ENCODE data around the gene PMM1. TPM values are rescaled to one million over a fixed set of nuclear protein-coding genes. Genes with fewer than 3 reads are reported as not detected.

PMM1 gene
- total and polyA plus RNA-seq, 2 of the 13 experiments (the other 11 are each of a cell fraction or from before 2014, with no cell fraction given): 17.8 to 95.6 TPM

DNA sequence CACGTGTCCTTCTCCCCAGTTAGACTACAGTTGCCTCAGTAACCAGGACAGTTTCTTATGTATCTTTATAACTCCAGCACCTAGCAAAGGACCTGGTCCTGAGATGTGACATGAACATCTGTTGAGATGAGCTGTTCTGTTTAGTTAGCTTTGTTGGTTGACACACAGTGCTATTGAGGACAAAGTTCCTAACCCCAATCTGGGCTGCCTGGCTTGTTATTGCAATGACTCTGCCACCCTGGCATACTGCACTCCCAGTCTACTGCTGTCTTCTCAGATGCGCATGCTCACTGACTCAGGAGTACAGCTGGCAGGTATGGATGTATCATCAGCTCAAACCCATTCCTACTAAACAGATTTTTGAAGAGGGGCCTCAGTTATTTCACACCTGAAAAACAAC is 23.8 kb upstream of the PMM1 start (continued):
- TF ChIP-seq, protein P1, sequence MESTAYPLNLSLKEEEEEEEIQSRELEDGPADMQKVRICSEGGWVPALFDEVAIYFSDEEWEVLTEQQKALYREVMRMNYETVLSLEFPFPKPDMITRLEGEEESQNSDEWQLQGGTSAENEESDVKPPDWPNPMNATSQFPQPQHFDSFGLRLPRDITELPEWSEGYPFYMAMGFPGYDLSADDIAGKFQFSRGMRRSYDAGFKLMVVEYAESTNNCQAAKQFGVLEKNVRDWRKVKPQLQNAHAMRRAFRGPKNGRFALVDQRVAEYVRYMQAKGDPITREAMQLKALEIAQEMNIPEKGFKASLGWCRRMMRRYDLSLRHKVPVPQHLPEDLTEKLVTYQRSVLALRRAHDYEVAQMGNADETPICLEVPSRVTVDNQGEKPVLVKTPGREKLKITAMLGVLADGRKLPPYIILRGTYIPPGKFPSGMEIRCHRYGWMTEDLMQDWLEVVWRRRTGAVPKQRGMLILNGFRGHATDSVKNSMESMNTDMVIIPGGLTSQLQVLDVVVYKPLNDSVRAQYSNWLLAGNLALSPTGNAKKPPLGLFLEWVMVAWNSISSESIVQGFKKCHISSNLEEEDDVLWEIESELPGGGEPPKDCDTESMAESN (CRISPR knock-in tag; conservative IDR thresholded peaks at IDR 0.05): 0 out of 2 replicates have a peak, but pooled peaks have one; percentile 33
- TF ChIP-seq TAF15 (IDR thresholded peaks at IDR 0.05; ENCODE audit: low read depth, low read length, poor library complexity, severe bottlenecking) (no peak), HNF4A (CRISPR knock-in tag; IDR thresholded peaks at IDR 0.05) (peak; percentile 34), PPARG (CRISPR knock-in tag; conservative IDR thresholded peaks at IDR 0.05) (peak; percentile 26; the same call in 1 of the 2 replicates), SAP130 (CRISPR knock-in tag; IDR thresholded peaks at IDR 0.05; ENCODE audit: low read depth) (peak; percentile 38; the same call in 1 of the 2 replicates), CEBPB (IDR thresholded peaks at IDR 0.05; ENCODE audit: borderline replicate concordance, low read depth, low read length) (peak; percentile 3; the same call in 1 of the 2 replicates), GABPA (IDR thresholded peaks at IDR 0.05; ENCODE audit: low read depth, low read length) (no peak), GABPA (CRISPR knock-in tag; IDR thresholded peaks at IDR 0.05; ENCODE audit: low read depth) (no peak), SNRNP70 (IDR thresholded peaks at IDR 0.05; ENCODE audit: low read depth, low read length) (no peak), IRX3 (CRISPR knock-in tag; IDR thresholded peaks at IDR 0.05; ENCODE audit: borderline replicate concordance, low read depth) (no peak), ZNF549 (CRISPR knock-in tag; IDR thresholded peaks at IDR 0.05) (no peak), SALL1 (CRISPR knock-in tag; IDR thresholded peaks at IDR 0.05) (0 out of 2 replicates have a peak, but pooled peaks have one; percentile 15), FOXJ3 (CRISPR knock-in tag; IDR thresholded peaks at IDR 0.05; ENCODE audit: borderline replicate concordance) (no peak), CEBPG (CRISPR knock-in tag; IDR thresholded peaks at IDR 0.05) (peak; percentile 28; the same call in 1 of the 2 replicates), ZNF460 (CRISPR knock-in tag; IDR thresholded peaks at IDR 0.05; ENCODE audit: borderline replicate concordance) (no peak), ZNF547 (CRISPR knock-in tag; IDR thresholded peaks at IDR 0.05) (no peak), ZNF251 (CRISPR knock-in tag; IDR thresholded peaks at IDR 0.05) (no peak), ZNF335 (CRISPR knock-in tag; IDR thresholded peaks at IDR 0.05) (no peak)
- TF ChIP-seq, protein P2, sequence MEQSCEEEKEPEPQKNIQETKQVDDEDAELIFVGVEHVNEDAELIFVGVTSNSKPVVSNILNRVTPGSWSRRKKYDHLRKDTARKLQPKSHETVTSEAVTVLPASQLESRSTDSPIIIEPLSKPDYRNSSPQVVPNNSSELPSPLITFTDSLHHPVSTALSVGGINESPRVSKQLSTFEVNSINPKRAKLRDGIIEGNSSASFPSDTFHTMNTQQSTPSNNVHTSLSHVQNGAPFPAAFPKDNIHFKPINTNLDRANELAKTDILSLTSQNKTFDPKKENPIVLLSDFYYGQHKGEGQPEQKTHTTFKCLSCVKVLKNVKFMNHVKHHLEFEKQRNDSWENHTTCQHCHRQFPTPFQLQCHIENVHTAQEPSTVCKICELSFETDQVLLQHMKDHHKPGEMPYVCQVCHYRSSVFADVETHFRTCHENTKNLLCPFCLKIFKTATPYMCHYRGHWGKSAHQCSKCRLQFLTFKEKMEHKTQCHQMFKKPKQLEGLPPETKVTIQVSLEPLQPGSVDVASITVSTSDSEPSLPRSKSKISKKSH (CRISPR knock-in tag; IDR thresholded peaks at IDR 0.05; ENCODE audit: borderline replicate concordance): no peak
- TF ChIP-seq, protein P3, sequence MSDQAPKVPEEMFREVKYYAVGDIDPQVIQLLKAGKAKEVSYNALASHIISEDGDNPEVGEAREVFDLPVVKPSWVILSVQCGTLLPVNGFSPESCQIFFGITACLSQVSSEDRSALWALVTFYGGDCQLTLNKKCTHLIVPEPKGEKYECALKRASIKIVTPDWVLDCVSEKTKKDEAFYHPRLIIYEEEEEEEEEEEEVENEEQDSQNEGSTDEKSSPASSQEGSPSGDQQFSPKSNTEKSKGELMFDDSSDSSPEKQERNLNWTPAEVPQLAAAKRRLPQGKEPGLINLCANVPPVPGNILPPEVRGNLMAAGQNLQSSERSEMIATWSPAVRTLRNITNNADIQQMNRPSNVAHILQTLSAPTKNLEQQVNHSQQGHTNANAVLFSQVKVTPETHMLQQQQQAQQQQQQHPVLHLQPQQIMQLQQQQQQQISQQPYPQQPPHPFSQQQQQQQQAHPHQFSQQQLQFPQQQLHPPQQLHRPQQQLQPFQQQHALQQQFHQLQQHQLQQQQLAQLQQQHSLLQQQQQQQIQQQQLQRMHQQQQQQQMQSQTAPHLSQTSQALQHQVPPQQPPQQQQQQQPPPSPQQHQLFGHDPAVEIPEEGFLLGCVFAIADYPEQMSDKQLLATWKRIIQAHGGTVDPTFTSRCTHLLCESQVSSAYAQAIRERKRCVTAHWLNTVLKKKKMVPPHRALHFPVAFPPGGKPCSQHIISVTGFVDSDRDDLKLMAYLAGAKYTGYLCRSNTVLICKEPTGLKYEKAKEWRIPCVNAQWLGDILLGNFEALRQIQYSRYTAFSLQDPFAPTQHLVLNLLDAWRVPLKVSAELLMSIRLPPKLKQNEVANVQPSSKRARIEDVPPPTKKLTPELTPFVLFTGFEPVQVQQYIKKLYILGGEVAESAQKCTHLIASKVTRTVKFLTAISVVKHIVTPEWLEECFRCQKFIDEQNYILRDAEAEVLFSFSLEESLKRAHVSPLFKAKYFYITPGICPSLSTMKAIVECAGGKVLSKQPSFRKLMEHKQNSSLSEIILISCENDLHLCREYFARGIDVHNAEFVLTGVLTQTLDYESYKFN (CRISPR knock-in tag; conservative IDR thresholded peaks at IDR 0.05): 0 out of 2 replicates have a peak, but pooled peaks have one; percentile 28
- TF ChIP-seq, protein P4, sequence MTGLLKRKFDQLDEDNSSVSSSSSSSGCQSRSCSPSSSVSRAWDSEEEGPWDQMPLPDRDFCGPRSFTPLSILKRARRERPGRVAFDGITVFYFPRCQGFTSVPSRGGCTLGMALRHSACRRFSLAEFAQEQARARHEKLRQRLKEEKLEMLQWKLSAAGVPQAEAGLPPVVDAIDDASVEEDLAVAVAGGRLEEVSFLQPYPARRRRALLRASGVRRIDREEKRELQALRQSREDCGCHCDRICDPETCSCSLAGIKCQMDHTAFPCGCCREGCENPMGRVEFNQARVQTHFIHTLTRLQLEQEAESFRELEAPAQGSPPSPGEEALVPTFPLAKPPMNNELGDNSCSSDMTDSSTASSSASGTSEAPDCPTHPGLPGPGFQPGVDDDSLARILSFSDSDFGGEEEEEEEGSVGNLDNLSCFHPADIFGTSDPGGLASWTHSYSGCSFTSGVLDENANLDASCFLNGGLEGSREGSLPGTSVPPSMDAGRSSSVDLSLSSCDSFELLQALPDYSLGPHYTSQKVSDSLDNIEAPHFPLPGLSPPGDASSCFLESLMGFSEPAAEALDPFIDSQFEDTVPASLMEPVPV (CRISPR knock-in tag; IDR thresholded peaks at IDR 0.05): no peak

Data from HepG2 (cell line).